Liver (tissue), 3 donors: ENCODE measurements around the gene MCTP2.

Experiments used
- CTCF ChIP-seq: fragments of 150-350 bp; IDR thresholded peaks from 2 replicates; pipeline ENCODE4 v1.5.1; 2017; ENCODE audit warnings: improper control_type of control experiment, low read depth, low read length; ENCODE audit not compliant: missing input control
- EGR1 ChIP-seq, 2 donors: IDR thresholded peaks; 2 replicates each; pipeline ENCODE4 v1.6.1; 2016 to 2018; ENCODE audit warnings: antibody characterized with exemption in 2 of 2, low read depth in 2 of 2
- NR2F2 ChIP-seq: IDR thresholded peaks from 2 replicates; pipeline ENCODE4 v1.6.1; 2016; ENCODE audit warnings: antibody characterized with exemption
- RAD21 ChIP-seq, 2 donors: IDR thresholded peaks; 2 replicates each; pipeline ENCODE4 v1.6.1; 2016; ENCODE audit warnings: antibody characterized with exemption in 2 of 2, mild to moderate bottlenecking in 2 of 2
- REST ChIP-seq: IDR thresholded peaks from 2 replicates; pipeline ENCODE4 v1.6.1; 2016; ENCODE audit warnings: antibody characterized with exemption, mild to moderate bottlenecking
- SP1 ChIP-seq: IDR thresholded peaks from 2 replicates; pipeline ENCODE4 v1.6.1; 2018; ENCODE audit warnings: antibody characterized with exemption, mild to moderate bottlenecking
- TAF1 ChIP-seq: conservative IDR thresholded peaks from 2 replicates; pipeline ENCODE4 v1.6.1; 2016; ENCODE audit warnings: antibody characterized with exemption, mild to moderate bottlenecking
- donor health status: healthy.
- donor health status: healthy.

- no peak for TF ChIP-seq CTCF
- no peak for TF ChIP-seq TAF1
- TF ChIP-seq SP1 = no peak
- no peak for TF ChIP-seq EGR1 (IDR thresholded peaks at IDR 0.05; ENCODE audit: low read depth in 2 of 2)
- no peak for TF ChIP-seq RAD21 (IDR thresholded peaks at IDR 0.05)
- TF ChIP-seq REST = no peak
- TF ChIP-seq NR2F2 = no peak
Measured at GRCh38 chr15:94230883-94231722, at the start of gene MCTP2.
